HepG2 (cell line): ENCODE measurements around the gene SAA1. TPM values are rescaled to one million over a fixed set of nuclear protein-coding genes. Genes with fewer than 3 reads are reported as not detected.

ENCODE experiments used
- ATAC-seq: fragments of 200-7000 bp; cut with Tn5 transposase; 3 replicates; pipeline ENCODE4 v1.9.1; 2020; ENCODE audit warnings: mild to moderate bottlenecking, moderate library complexity
- BruUV-seq: library from RNA; stranded (reverse); fragments of 400-500 nt; replicated peaks from 2 replicates; lab custom pipeline; 2021; lab: Mats Ljungman, UMichigan
- CTCF ChIA-PET: fragments of 300-600 bp; formaldehyde crosslinking; extraction: SDS; loops from one replicate; lab custom pipeline; 2021; ENCODE audit warnings: low total read pairs, inconsistent platforms, low intra/inter-chr PET ratio; lab: Yijun Ruan, JAX
- POLR2A ChIA-PET: fragments of 350-600 bp; sonication (Branson Sonifier 250); formaldehyde crosslinking; loops from one replicate; lab custom pipeline; 2020; ENCODE audit warnings: antibody characterized with exemption, inconsistent platforms; lab: Yijun Ruan, JAX
- DNase-seq: peaks from one replicate; pipeline ENCODE4 v3.0.0-alpha.2; 2015; ENCODE audit warnings: low spot score
- FAIRE-seq: peaks from 3 replicates; lab custom pipeline; 2011; peaks lifted over from hg19 to GRCh38; lab: Jason Lieb, UNC
- H2AFZ ChIP-seq: one replicate; pipeline ENCODE4 v1.6.1; 2011; ENCODE audit warnings: low read length, inconsistent platforms
- H3K27ac ChIP-seq: fragments of 300-600 bp; 3 replicates; pipeline ENCODE4 v1.8.0; 2011; ENCODE audit warnings: mixed run types, mild to moderate bottlenecking, mixed read lengths, low read length, inconsistent platforms; ENCODE audit not compliant: insufficient read depth; ENCODE audit errors: extremely low read length
- H3K27me3 ChIP-seq, 2 experiments: fragments of 200-600 bp in 1 of 2; 2 replicates in 1 of 2; 3 replicates in 1 of 2; pipeline versions ENCODE4 v1.6.0 to v1.8.0; 2011; ENCODE audit warnings: low read length in 2 of 2, mild to moderate bottlenecking in 2 of 2, moderate library complexity in 2 of 2, inconsistent platforms in 1 of 2; ENCODE audit not compliant: insufficient read depth in 2 of 2, control insufficient read depth in 1 of 2
- H3K36me3 ChIP-seq, 2 experiments: fragments of 200-600 bp in 1 of 2; replicated peaks in 1 of 2; 2 replicates in 1 of 2; 3 replicates in 1 of 2; pipeline versions ENCODE4 v1.5.1 to v1.8.0; 2011; ENCODE audit warnings: low read length in 2 of 2, inconsistent platforms in 1 of 2; ENCODE audit not compliant: insufficient read depth in 2 of 2, control insufficient read depth in 1 of 2
- H3K4me1 ChIP-seq: 2 replicates; pipeline ENCODE4 v1.5.1; 2012; ENCODE audit warnings: low read length, inconsistent platforms; ENCODE audit not compliant: insufficient read depth
- H3K4me2 ChIP-seq: 2 replicates; pipeline ENCODE4 v1.6.0; 2011; ENCODE audit warnings: low read depth, low read length, inconsistent platforms
- H3K4me3 ChIP-seq, 3 experiments: fragments of 200-600 bp in 1 of 3; sonication (generic), shearing (Covaris generic) in 1 of 3; replicated peaks in 1 of 3; 2 replicates each; pipeline ENCODE4 v1.5.1; 2011 to 2016; ENCODE audit warnings: low read length in 3 of 3, inconsistent platforms in 2 of 3, low read depth in 2 of 3, mild to moderate bottlenecking in 2 of 3, control low read depth in 1 of 3, mixed read lengths in 1 of 3; ENCODE audit not compliant: insufficient read depth in 1 of 3
- H3K79me2 ChIP-seq: one replicate; pipeline ENCODE4 v1.6.1; 2011; ENCODE audit warnings: low read length, inconsistent platforms; ENCODE audit not compliant: insufficient read depth
- H3K9ac ChIP-seq: 2 replicates; pipeline ENCODE4 v1.6.0; 2011; ENCODE audit warnings: mild to moderate bottlenecking, low read depth, low read length, inconsistent platforms; ENCODE audit not compliant: insufficient read depth
- H3K9me3 ChIP-seq: 2 replicates; pipeline ENCODE4 v1.5.1; 2012; ENCODE audit warnings: mild to moderate bottlenecking, low read length
- H4K20me1 ChIP-seq: 2 replicates; pipeline ENCODE4 v1.6.0; 2011; ENCODE audit warnings: inconsistent platforms, mild to moderate bottlenecking, low read length, moderate library complexity; ENCODE audit not compliant: insufficient read depth
- ATF4 ChIP-seq, 2 experiments: fragments of 450-650 bp in 1 of 2; sonication (generic) in 1 of 2; formaldehyde crosslinking; IDR thresholded peaks; 2 replicates each; pipeline versions ENCODE4 v1.5.0 to v1.8.0; 2020 to 2022; ENCODE audit warnings: mild to moderate bottlenecking in 1 of 2, missing genetic modification reagents in 1 of 2
- CTCF ChIP-seq: sonication (generic); formaldehyde crosslinking; IDR thresholded peaks from 2 replicates; pipeline ENCODE4 v1.5.0; 2020; ENCODE audit warnings: mild to moderate bottlenecking, missing genetic modification reagents, moderate library complexity
- HIC2 ChIP-seq: sonication (generic); formaldehyde crosslinking; IDR thresholded peaks from 2 replicates; pipeline ENCODE4 v1.9.0; 2022; ENCODE audit warnings: low read depth, missing genetic modification reagents
- HOXA3 ChIP-seq: sonication (generic); formaldehyde crosslinking; IDR thresholded peaks from 2 replicates; pipeline ENCODE4 v1.5.0; 2020; ENCODE audit warnings: missing genetic modification reagents
- MAX ChIP-seq: IDR thresholded peaks from 2 replicates; pipeline ENCODE4 v1.6.1; 2012; ENCODE audit warnings: inconsistent platforms
- MBD4 ChIP-seq: IDR thresholded peaks from 2 replicates; pipeline ENCODE4 v1.6.1; 2012; ENCODE audit warnings: low read length, inconsistent platforms, borderline replicate concordance
- PCBP1 ChIP-seq: fragments of 200-400 bp; formaldehyde crosslinking; IDR thresholded peaks from 2 replicates; pipeline ENCODE4 v1.6.1; 2017; ENCODE audit warnings: mild to moderate bottlenecking, low read depth, low read length, borderline replicate concordance
- RCOR2 ChIP-seq: IDR thresholded peaks from 2 replicates; pipeline ENCODE4 v1.6.1; 2016; ENCODE audit warnings: missing biosample characterization, missing genetic modification reagents
- SALL2 ChIP-seq: sonication (generic); formaldehyde crosslinking; IDR thresholded peaks from 2 replicates; pipeline ENCODE4 v1.8.1; 2023; ENCODE audit warnings: mild to moderate bottlenecking, missing genetic modification reagents, inconsistent platforms
- SKI ChIP-seq: fragments of 450-650 bp; IDR thresholded peaks from one replicate; pipeline ENCODE4 v1.6.1; 2018; ENCODE audit warnings: mild to moderate bottlenecking; ENCODE audit not compliant: partially characterized antibody
- SPEN ChIP-seq: sonication (generic); formaldehyde crosslinking; IDR thresholded peaks from 2 replicates; pipeline ENCODE4 v1.5.1; 2020; ENCODE audit warnings: low read depth, mild to moderate bottlenecking, missing genetic modification reagents
- TAF15 ChIP-seq: fragments of 200-400 bp; formaldehyde crosslinking; IDR thresholded peaks from one replicate; pipeline ENCODE4 v1.6.1; 2018; ENCODE audit warnings: mild to moderate bottlenecking, low read depth, low read length; ENCODE audit not compliant: poor library complexity, severe bottlenecking
- ZFP41 ChIP-seq: sonication (generic); formaldehyde crosslinking; IDR thresholded peaks from 2 replicates; pipeline ENCODE4 v1.4.0; 2020; ENCODE audit warnings: mild to moderate bottlenecking, missing genetic modification reagents, borderline replicate concordance
- ZNF501 ChIP-seq: sonication (generic); formaldehyde crosslinking; IDR thresholded peaks from 2 replicates; pipeline ENCODE4 v1.5.1; 2020; ENCODE audit warnings: mild to moderate bottlenecking, moderate library complexity, missing genetic modification reagents
- ZNF576 ChIP-seq: sonication (generic); formaldehyde crosslinking; IDR thresholded peaks from 2 replicates; pipeline ENCODE4 v1.4.0; 2020; ENCODE audit warnings: mild to moderate bottlenecking, missing genetic modification reagents
- ZNF770 ChIP-seq: sonication (generic); formaldehyde crosslinking; IDR thresholded peaks from 2 replicates; pipeline ENCODE4 v1.5.0; 2020; ENCODE audit warnings: mild to moderate bottlenecking, missing genetic modification reagents
- ZNF879 ChIP-seq: sonication (generic); formaldehyde crosslinking; IDR thresholded peaks from 2 replicates; pipeline ENCODE4 v1.8.1; 2023; ENCODE audit warnings: missing genetic modification reagents
- WGBS: methylation state at CpG from one replicate; pipeline ENCODE4 v1.1.6; 2017; ENCODE audit warnings: low lambda C conversion rate; 5-methylcytosine and 5-hydroxymethylcytosine counted together
- in situ Hi-C: cut with HindIII; loops from 2 replicates; pipeline ENCODE4 v1.10.0; 2017; ENCODE audit warnings: low pct_unique_long_range_greater_than_20kb; ENCODE audit not compliant: extremely low pct_ligation_motif_present
- intact Hi-C: fragments of 100-400 bp; cut with micrococcal nuclease; formaldehyde crosslinking; loops from one replicate; pipeline ENCODE4 v1.10.0; 2022; ENCODE audit not compliant: unreplicated experiment
- polyA plus RNA-seq, 8 experiments: library from polyadenylated mRNA; depleted of rRNA in 3 of 8; stranded (reverse) in 7 of 8; unstranded in 1 of 8; fragments of >200 nt; fragmentation: Illumina TruSeq in 4 of 8; extraction: Trizol in 4 of 8; gene quantifications; 2 replicates each; pipeline versions ENCODE4 v1.2.1 to v1.2.3, GENCODE V29; 2011 to 2016; ENCODE audit warnings: low read depth in 4 of 8, missing spikeins in 1 of 8, mixed read lengths in 1 of 8; ENCODE audit not compliant: insufficient read depth in 1 of 8
- total RNA-seq, 5 experiments: library from RNA; depleted of rRNA; stranded (reverse); fragments of >200 nt; fragmentation: Illumina TruSeq; extraction: Trizol; gene quantifications; 2 replicates each; pipeline ENCODE4 v1.2.3, GENCODE V29; 2016; ENCODE audit warnings: low read depth in 1 of 5

SAA1 gene
- total and polyA plus RNA-seq, 2 of the 13 experiments (the other 11 are each of a cell fraction or from before 2014, with no cell fraction given) = not detected

GRCh38 chr11:18295316-18295715 lies 29.3 kb downstream of the SAA1 start:
- 96% methylated on average over 2 of the region's 2 CpGs for WGBS
- CTCF ChIA-PET = no interaction called here
- no peak overlapping the region for H3K27ac ChIP-seq
- no peaks in the 10 kb centered on the region for H3K79me2 ChIP-seq
- H3K4me3 ChIP-seq = no peak overlapping the region
- H3K27me3 ChIP-seq = no peaks in the 10 kb centered on the region
- TF ChIP-seq TAF15 (no peak), CTCF (CRISPR knock-in tag) (no peak), RCOR2 (CRISPR knock-in tag) (no peak), ZNF770 (CRISPR knock-in tag) (no peak), HOXA3 (CRISPR knock-in tag) (no peak), MBD4 (no peak), MAX (no peak), ATF4 (CRISPR knock-in tag; IDR thresholded peaks at IDR 0.05) (no peak), ZFP41 (CRISPR knock-in tag) (no peak), SALL2 (CRISPR knock-in tag) (no peak), HIC2 (CRISPR knock-in tag) (no peak), ZNF879 (CRISPR knock-in tag) (no peak), ZNF576 (CRISPR knock-in tag) (no peak), ZNF501 (CRISPR knock-in tag) (no peak), PCBP1 (no peak), SPEN (no peak), SKI (no peak)
- TF ChIP-seq, all 625 proteins: peak for 0
- Histone ChIP-seq H3K36me3 (peaks cover 11 to 70% of the 10 kb centered on the region in 2 experiments), H4K20me1 (no peaks in the 10 kb centered on the region), H2AFZ (no peak overlapping the region), H3K4me1 (no peaks in the 10 kb centered on the region), H3K4me2 (no peak overlapping the region), H3K9me3 (no peaks in the 10 kb centered on the region), H3K9ac (no peak overlapping the region)
- no TSS peak for BruUV-seq
- POLR2A ChIA-PET = interaction anchor here (0.7 kb wide), 1 partner anchor 26 kb away, joined by 3 read pairs; the partner anchor contains the start of gene HPS5
- no peak for FAIRE-seq
- in situ Hi-C loops (no loop called here), intact Hi-C loops (loop anchor here (10.0 kb wide), 1 partner anchor 121 kb away; the partner anchor contains the start of gene MRGPRX4)
- no peak for DNase-seq
- no peak for ATAC-seq
